Fibroblast of villous mesenchyme (primary cell): ENCODE measurements around the gene EPHB2. TPM values are rescaled to one million over a fixed set of nuclear protein-coding genes. Genes with fewer than 3 reads are reported as not detected.

Experiments used
- DNase-seq: peaks from one replicate; pipeline ENCODE4 v3.0.0-alpha.2; 2010; ENCODE audit warnings: low read depth
- H3K4me3 ChIP-seq: 2 replicates; pipeline ENCODE4 v1.5.1; 2011; ENCODE audit warnings: low read depth, mild to moderate bottlenecking, low read length
- total RNA-seq: library from RNA; depleted of rRNA; stranded (reverse); fragments of >200 nt; gene quantifications from 2 replicates; pipeline ENCODE4 v1.2.3, GENCODE V29; 2012
- TF ChIP-seq, protein P1 (sequence below): IDR thresholded peaks from 2 replicates; pipeline ENCODE4 v1.5.1; 2012; ENCODE audit warnings: low read depth, mild to moderate bottlenecking, low read length; ENCODE audit not compliant: insufficient read depth

EPHB2 gene
- total RNA-seq, 1 donor, result 4.3 TPM

DNA sequence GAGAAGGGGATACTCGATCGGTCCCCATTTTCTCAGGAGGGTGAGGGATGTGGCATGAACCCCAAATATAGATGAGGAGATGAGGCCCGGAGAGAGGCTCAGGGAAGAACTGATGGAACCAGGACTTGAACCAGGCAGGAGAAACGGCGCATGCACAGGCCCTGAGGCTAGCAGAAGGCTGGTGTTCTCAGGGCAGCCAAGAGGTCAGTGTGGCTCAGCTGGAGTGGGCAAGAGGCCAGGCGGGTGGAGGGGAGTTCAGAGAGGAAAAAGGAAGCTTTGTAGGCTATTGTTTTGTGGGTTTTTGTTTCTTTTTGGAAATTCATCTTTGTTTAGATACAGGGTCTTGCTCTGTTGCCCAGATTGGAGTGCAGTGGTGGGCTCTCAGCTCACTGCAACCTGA lies 140.0 kb downstream of the EPHB2 start:
- no peak overlapping the region for H3K4me3 ChIP-seq
- DNase-seq, result no peak
- TF ChIP-seq, protein P1, sequence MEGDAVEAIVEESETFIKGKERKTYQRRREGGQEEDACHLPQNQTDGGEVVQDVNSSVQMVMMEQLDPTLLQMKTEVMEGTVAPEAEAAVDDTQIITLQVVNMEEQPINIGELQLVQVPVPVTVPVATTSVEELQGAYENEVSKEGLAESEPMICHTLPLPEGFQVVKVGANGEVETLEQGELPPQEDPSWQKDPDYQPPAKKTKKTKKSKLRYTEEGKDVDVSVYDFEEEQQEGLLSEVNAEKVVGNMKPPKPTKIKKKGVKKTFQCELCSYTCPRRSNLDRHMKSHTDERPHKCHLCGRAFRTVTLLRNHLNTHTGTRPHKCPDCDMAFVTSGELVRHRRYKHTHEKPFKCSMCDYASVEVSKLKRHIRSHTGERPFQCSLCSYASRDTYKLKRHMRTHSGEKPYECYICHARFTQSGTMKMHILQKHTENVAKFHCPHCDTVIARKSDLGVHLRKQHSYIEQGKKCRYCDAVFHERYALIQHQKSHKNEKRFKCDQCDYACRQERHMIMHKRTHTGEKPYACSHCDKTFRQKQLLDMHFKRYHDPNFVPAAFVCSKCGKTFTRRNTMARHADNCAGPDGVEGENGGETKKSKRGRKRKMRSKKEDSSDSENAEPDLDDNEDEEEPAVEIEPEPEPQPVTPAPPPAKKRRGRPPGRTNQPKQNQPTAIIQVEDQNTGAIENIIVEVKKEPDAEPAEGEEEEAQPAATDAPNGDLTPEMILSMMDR, result no peak

DNA sequence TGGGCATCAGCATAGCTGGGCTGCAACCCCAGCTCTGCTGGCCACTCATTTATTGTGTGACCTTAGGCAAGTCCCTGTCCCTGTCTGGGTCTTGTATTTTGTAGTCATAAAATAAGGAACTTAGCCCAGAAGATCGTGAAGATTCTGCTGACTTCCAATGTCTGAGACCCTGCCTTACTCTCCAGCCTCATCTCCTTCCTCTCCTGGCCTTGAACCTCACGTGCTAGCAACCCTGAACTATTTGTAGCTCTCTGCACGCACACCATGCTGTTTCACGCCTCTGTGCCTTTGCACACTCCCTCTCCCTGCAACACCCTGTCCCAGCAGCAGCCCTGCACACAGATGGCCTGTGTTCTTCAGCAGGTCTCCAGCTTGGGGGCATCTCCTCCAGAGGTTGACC lies 140.9 kb downstream of the EPHB2 start:
- TF ChIP-seq, protein P1, result no peak
- no peak for DNase-seq
- no peak overlapping the region for H3K4me3 ChIP-seq

DNA sequence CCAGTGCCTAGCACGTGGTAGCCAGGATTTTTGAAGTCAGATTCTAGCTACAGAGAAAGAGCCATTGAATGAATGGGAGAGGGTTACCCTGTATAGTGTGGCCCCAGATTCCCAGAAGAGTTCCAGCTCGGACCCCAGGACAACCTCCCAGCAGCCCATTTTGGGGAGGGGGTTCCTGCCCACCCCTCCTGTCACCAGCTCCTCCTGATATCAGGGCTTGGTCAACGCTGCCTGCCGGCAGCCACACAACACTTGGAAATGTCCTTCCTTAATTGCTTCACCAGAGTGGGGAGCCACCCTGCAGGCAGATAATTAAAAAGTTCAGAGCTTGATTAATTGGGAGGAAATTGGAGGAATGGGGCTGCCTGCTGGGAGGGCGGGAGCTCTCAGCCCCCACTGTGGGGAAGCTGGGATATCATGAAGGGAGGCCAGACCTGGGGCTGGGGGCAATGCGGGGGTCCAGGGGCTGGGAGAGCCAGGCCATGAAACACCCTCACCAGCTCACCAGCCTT lies 141.6 kb downstream of the EPHB2 start:
- TF ChIP-seq, protein P1, result no peak
- H3K4me3 ChIP-seq, result no peak overlapping the region

DNA sequence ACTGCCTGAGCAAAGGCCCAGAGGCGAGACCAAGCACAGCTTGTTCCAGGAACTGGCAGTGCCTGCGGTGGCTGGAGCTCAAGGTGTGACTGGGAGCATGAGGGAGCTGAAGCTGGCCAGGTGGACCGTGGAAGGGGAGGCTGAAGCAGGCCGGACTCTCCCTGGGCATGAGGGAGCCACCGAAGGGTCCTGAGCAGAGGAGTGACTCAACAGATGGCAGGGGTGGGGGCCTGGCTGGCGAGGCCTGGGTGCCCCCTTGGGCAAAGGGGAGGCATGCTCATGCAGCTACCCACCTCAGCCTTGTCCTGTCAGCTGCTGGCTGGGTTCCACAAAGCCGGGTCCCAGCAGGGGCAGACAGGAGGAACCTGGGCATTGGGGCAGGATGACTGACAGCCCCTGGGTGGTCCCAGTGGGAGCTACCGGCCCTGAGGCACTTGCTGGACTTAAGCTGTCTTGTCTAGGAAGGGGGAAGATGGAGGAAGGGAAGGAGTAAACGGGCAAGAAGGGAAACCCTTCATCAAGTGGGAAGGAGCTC lies 143.1 kb downstream of the EPHB2 start:
- no peak overlapping the region for H3K4me3 ChIP-seq
- DNase-seq, result no peak
- TF ChIP-seq, protein P1, result no peak

More for the DNA sequence above, 141.6 kb downstream of the EPHB2 start:
- DNase-seq, result no peak

DNA sequence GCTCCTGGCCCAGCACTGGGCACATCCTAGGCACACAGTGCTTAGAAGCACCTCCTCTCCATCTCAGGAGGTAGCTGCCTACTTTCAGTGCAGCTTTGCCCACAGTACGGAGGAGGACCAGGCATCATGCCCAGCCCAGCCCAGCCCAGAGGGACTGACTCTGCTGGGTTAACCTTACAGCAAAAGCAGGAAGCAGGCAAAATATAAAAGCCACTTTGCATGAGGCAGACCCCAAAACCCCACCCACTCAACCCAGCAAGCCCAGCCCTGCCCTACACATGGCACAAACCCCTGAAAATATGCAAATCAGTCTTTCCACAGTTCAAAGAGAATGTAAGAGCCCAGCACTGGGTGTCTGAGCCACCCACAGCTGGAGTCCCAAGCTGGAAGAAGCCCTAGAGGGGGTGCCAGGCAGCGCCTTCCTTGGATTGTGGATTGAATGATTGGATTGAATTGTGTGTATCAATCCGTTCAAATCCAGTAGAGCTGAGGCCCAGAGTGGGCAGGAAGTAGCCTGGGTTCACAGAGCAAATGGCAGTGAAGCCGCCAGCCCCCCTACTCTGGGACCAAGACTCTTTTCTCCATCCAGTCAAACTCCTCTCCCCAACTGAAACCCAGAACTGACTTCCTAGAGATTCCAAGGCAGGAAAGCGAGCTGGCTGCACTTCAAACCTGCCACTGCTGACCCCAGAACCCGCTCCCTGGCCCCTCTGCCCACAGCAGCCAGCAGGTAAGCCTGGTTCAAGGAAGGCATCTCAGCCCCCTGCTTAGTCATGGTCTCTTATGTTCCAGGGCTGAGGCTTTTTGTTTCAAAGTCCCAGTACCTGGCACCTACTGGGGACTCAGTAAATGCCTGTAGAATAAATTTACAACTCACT lies 144.3 kb downstream of the EPHB2 start:
- H3K4me3 ChIP-seq, result no peak overlapping the region
- TF ChIP-seq, protein P1, result no peak
- no peak for DNase-seq

DNA sequence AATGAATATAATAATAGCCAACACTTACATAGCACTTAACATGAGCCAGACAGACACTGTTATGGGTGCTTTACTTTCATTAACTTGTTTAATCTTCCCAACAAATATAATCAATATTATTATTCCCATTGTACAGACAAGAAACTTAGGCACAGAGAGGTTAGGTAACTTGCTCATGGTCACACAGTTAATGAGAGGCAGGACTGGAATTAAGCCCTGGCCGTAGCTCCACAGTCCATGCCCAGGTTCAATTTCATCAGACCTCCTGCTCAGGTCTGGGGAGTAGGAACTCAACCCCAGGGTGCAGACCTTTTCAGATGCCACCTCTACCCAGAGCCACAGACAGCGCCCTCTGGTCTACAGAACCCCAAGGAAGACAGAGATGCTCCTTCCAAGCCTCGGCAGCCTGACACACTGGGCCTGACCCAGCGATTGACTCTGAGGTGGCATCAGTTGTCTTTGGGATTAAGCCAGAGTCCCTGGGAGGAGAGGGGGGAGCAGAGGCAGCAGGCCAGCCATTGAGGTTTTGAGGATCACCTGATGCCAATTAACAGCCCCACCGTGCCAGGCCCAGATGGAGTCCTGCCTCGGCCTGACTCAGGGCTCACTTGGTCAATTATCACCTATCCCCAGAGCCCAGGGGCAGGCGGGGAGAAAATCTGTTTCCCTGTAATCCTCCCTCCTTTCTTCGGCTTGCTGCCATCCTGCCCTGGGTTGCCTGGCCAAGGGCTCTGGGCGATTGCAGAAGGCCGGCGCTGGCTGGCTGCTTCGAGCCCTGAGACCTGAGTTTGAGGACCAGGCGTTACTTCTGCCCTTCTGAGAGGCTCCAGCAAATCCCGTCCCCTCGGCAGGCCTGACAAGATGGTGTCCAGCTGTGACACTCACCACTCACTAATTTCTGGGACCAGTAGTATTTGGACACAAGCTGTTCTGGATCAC lies 145.3 kb downstream of the EPHB2 start:
- H3K4me3 ChIP-seq, result no peak overlapping the region
- TF ChIP-seq, protein P1, result no peak
- DNase-seq, result no peak
